Measurements from ENCODE around the gene WARS2.

- no peak for TF ChIP-seq SP1 (IDR thresholded peaks at IDR 0.05; ENCODE audit: low read depth, low read length)
- no peak for TF ChIP-seq RAD21 (IDR thresholded peaks at IDR 0.05 in 1 of 2, conservative IDR thresholded peaks at IDR 0.05 in 1 of 2; ENCODE audit: low read depth in 2 of 2, low read length in 2 of 2)
- TF ChIP-seq CTCF (IDR thresholded peaks at IDR 0.05; ENCODE audit: control extremely low read depth in 1 of 3, insufficient read depth in 1 of 3, low read depth in 1 of 3, low read length in 3 of 3) = no peak
- TF ChIP-seq CTBP2 (IDR thresholded peaks at IDR 0.05; ENCODE audit: borderline replicate concordance, insufficient read depth, insufficient read length, low read length) = no peak
- TF ChIP-seq RFX5 (IDR thresholded peaks at IDR 0.05; ENCODE audit: borderline replicate concordance, low read depth, low read length) = no peak
- no peak for TF ChIP-seq MAFK (IDR thresholded peaks at IDR 0.05; ENCODE audit: low read depth, low read length)
- TF ChIP-seq FOSL1 (IDR thresholded peaks at IDR 0.05; ENCODE audit: insufficient read depth, low read depth, low read length) = no peak
- TF ChIP-seq TAF1 (IDR thresholded peaks at IDR 0.05; ENCODE audit: low read depth, low read length) = no peak
- TF ChIP-seq CREB1 (IDR thresholded peaks at IDR 0.05) = no peak
- TF ChIP-seq CHD2 (IDR thresholded peaks at IDR 0.05; ENCODE audit: low read length) = no peak
- no peak for TF ChIP-seq CBX8 (IDR thresholded peaks at IDR 0.05; ENCODE audit: borderline replicate concordance, low read depth, low read length)
- TF ChIP-seq TEAD4 (IDR thresholded peaks at IDR 0.05; ENCODE audit: low read depth, low read length) = no peak
- TF ChIP-seq BCL11A (IDR thresholded peaks at IDR 0.05; ENCODE audit: low read depth in 2 of 2, low read length in 2 of 2) = no peak
Measured at GRCh38 chr1:119163396-119163795, 22.9 kb upstream of the WARS2 start.

Measured in H1 (cell line).